ENCODE data around the gene HTRA2. TPM values are rescaled to one million over a fixed set of nuclear protein-coding genes. Genes with fewer than 3 reads are reported as not detected.

Gene HTRA2
- polyA plus RNA-seq, 1 donor (not counting 4 experiments of a cell fraction or from before 2014, with no cell fraction given), result 25.5 TPM

DNA sequence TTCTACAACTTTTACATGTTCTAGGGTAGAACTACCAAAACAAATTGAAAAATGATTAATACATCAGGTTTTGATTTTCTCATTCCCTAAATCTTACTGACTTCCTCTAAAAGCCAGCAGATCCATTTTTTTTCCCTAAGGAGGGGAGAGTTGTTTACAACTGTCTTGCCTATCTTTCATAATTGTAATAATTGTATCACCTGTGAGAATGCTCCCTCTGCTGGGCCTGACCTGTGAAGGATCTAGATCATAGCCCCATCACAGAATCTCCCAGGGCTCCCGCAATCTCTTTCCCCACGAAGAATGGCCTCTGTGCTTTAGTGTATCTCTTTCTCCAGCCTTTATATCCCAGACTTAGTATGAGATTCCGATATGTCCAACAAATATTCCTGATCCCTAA, 14.9 kb downstream of the HTRA2 start:
- Histone ChIP-seq H3K36me3 (ENCODE audit: control insufficient read depth in 2 of 2, extremely low read depth in 1 of 2, insufficient read depth in 2 of 2, low read length in 2 of 2) (no peaks in the 10 kb centered on the region), H3K79me2 (ENCODE audit: control insufficient read depth, insufficient read depth, low read length) (no peaks in the 10 kb centered on the region), H3K4me3 (ENCODE audit: control insufficient read depth in 2 of 3, extremely low read depth in 1 of 3, insufficient read depth in 2 of 3, low read depth in 1 of 3, low read length in 3 of 3) (no peak overlapping the region), H3K27ac (ENCODE audit: control insufficient read depth, insufficient read depth, low read length) (no peak overlapping the region), H3K4me1 (ENCODE audit: control insufficient read depth, extremely low read depth, insufficient read depth, low read length) (peaks cover 10% of the 10 kb centered on the region), H2AFZ (ENCODE audit: control insufficient read depth, low read length) (no peak overlapping the region), H3K9ac (ENCODE audit: control insufficient read depth, extremely low read depth, insufficient read depth, low read length) (no peak overlapping the region), H3K4me2 (ENCODE audit: control insufficient read depth, extremely low read depth, insufficient read depth, low read depth, low read length) (no peak overlapping the region), H3K27me3 (ENCODE audit: control insufficient read depth, extremely low read depth, insufficient read depth, low read length) (no peaks in the 10 kb centered on the region), H3K9me3 (ENCODE audit: control insufficient read depth, low read depth, low read length) (no peaks in the 10 kb centered on the region), H4K20me1 (ENCODE audit: control insufficient read depth, extremely low read depth, insufficient read depth, low read length) (no peaks in the 10 kb centered on the region), H3K9me1 (ENCODE audit: control insufficient read depth, extremely low read depth, insufficient read depth, low read length) (no peaks in the 10 kb centered on the region)
- TF ChIP-seq, protein P1, sequence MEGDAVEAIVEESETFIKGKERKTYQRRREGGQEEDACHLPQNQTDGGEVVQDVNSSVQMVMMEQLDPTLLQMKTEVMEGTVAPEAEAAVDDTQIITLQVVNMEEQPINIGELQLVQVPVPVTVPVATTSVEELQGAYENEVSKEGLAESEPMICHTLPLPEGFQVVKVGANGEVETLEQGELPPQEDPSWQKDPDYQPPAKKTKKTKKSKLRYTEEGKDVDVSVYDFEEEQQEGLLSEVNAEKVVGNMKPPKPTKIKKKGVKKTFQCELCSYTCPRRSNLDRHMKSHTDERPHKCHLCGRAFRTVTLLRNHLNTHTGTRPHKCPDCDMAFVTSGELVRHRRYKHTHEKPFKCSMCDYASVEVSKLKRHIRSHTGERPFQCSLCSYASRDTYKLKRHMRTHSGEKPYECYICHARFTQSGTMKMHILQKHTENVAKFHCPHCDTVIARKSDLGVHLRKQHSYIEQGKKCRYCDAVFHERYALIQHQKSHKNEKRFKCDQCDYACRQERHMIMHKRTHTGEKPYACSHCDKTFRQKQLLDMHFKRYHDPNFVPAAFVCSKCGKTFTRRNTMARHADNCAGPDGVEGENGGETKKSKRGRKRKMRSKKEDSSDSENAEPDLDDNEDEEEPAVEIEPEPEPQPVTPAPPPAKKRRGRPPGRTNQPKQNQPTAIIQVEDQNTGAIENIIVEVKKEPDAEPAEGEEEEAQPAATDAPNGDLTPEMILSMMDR (optimal IDR thresholded peaks at IDR 0.05 in 1 of 3, IDR thresholded peaks at IDR 0.05 in 1 of 3, conservative IDR thresholded peaks at IDR 0.05 in 1 of 3; ENCODE audit: extremely low read depth in 1 of 3, insufficient read depth in 2 of 3, low read length in 3 of 3), result peak; percentile 36 to 47 (median 40)
- TF ChIP-seq EZH2 (IDR thresholded peaks at IDR 0.05; ENCODE audit: low read length), result no peak
- no peak for FAIRE-seq
- dilution Hi-C loops (cut with MboI; ENCODE audit: extremely low pct_ligation_motif_present, low sequenced_read_pairs), result no loop called here
- DNase-seq (ENCODE audit: low read depth, low spot score), result no peak

DNA sequence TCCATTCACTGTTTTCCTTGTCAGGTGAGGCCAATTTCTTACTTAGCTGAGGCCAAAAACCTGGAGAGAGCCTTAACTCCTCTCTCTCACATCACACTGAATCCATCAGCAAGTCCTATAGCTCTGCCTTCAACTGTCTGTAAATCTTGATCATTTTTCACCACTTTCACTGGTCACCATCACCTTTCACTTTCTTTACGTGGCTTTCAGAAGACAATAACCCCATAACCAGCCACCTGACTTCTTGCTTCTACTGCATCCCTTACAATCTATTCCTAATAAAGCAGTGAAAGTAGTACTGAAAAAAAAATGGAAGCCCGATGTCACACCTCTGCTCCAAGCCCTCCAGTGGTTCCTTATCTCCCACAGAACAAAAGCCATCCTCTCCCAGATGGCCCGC, 16.3 kb downstream of the HTRA2 start:
- no peak for FAIRE-seq

More for the DNA sequence above, 16.3 kb downstream of the HTRA2 start:
- no peak overlapping the region for H2AFZ ChIP-seq (ENCODE audit: control insufficient read depth, low read length)
- dilution Hi-C loops (cut with MboI; ENCODE audit: extremely low pct_ligation_motif_present, low sequenced_read_pairs), result no loop called here
- no peaks in the 10 kb centered on the region for H3K36me3 ChIP-seq (ENCODE audit: control insufficient read depth in 2 of 2, extremely low read depth in 1 of 2, insufficient read depth in 2 of 2, low read length in 2 of 2)
- no peaks in the 10 kb centered on the region for H4K20me1 ChIP-seq (ENCODE audit: control insufficient read depth, extremely low read depth, insufficient read depth, low read length)
- no peak overlapping the region for H3K27ac ChIP-seq (ENCODE audit: control insufficient read depth, insufficient read depth, low read length)
- H3K9me3 ChIP-seq (ENCODE audit: control insufficient read depth, low read depth, low read length), result no peaks in the 10 kb centered on the region
- H3K79me2 ChIP-seq (ENCODE audit: control insufficient read depth, insufficient read depth, low read length), result no peaks in the 10 kb centered on the region
- TF ChIP-seq, protein P1 (optimal IDR thresholded peaks at IDR 0.05 in 1 of 3, IDR thresholded peaks at IDR 0.05 in 1 of 3, conservative IDR thresholded peaks at IDR 0.05 in 1 of 3; ENCODE audit: extremely low read depth in 1 of 3, insufficient read depth in 2 of 3, low read length in 3 of 3), result no peak
- no peak for TF ChIP-seq EZH2 (IDR thresholded peaks at IDR 0.05; ENCODE audit: low read length)
- H3K4me3 ChIP-seq (ENCODE audit: control insufficient read depth in 2 of 3, extremely low read depth in 1 of 3, insufficient read depth in 2 of 3, low read depth in 1 of 3, low read length in 3 of 3), result no peak overlapping the region
- no peak overlapping the region for H3K9ac ChIP-seq (ENCODE audit: control insufficient read depth, extremely low read depth, insufficient read depth, low read length)
- H3K4me2 ChIP-seq (ENCODE audit: control insufficient read depth, extremely low read depth, insufficient read depth, low read depth, low read length), result no peak overlapping the region
- H3K4me1 ChIP-seq (ENCODE audit: control insufficient read depth, extremely low read depth, insufficient read depth, low read length), result peaks cover 12% of the 10 kb centered on the region
- no peaks in the 10 kb centered on the region for H3K27me3 ChIP-seq (ENCODE audit: control insufficient read depth, extremely low read depth, insufficient read depth, low read length)
- no peak for DNase-seq (ENCODE audit: low read depth, low spot score)
- no peaks in the 10 kb centered on the region for H3K9me1 ChIP-seq (ENCODE audit: control insufficient read depth, extremely low read depth, insufficient read depth, low read length)

Data from keratinocyte (primary cell).